NCI-H1930 (cell line): ENCODE measurements around the gene ZNF804B.

Experiments used
- DNase-seq, 2 experiments: peaks; one replicate each; lab custom pipeline; 2025; lab: John Stamatoyannopoulos, UW

The ZNF804B gene

GRCh38 chr7:89265631-89266030 is 506.1 kb downstream of the ZNF804B start:
- DNase-seq: no peak

GRCh38 chr7:89283302-89283701 is 523.8 kb downstream of the ZNF804B start:
- no peak for DNase-seq

- no peak for DNase-seq
Observed at GRCh38 chr7:89308535-89308934, 549.0 kb downstream of the ZNF804B start.

GRCh38 chr7:89311886-89312285 is 552.4 kb downstream of the ZNF804B start:
- no peak for DNase-seq

- DNase-seq: no peak
Observed at GRCh38 chr7:89312551-89312950, 553.1 kb downstream of the ZNF804B start.

GRCh38 chr7:89316584-89317251 is 557.2 kb downstream of the ZNF804B start:
- DNase-seq: no peak

- no peak for DNase-seq
Observed at GRCh38 chr7:89332026-89332425, 572.5 kb downstream of the ZNF804B start.

- DNase-seq: no peak
Observed at GRCh38 chr7:89334797-89335196, 575.3 kb downstream of the ZNF804B start.

GRCh38 chr7:89335490-89335889 is 576.0 kb downstream of the ZNF804B start:
- no peak for DNase-seq

GRCh38 chr7:89336121-89336520 is 576.6 kb downstream of the ZNF804B start:
- no peak for DNase-seq

- no peak for DNase-seq
Observed at GRCh38 chr7:89339748-89340147, 580.2 kb downstream of the ZNF804B start.

GRCh38 chr7:89357121-89357520 is 597.6 kb downstream of the ZNF804B start:
- DNase-seq: no peak

GRCh38 chr7:89377219-89377618 is 617.7 kb downstream of the ZNF804B start:
- DNase-seq: no peak

GRCh38 chr7:89385411-89385810 is 625.9 kb downstream of the ZNF804B start:
- DNase-seq: no peak
